ENCODE results near the gene COIL. TPM values are rescaled to one million over a fixed set of nuclear protein-coding genes. Genes with fewer than 3 reads are reported as not detected.
A peak's percentile ranks its signal among the peaks of the same experiment; 100 is the strongest.

The COIL gene
- total and polyA plus RNA-seq, 11 donors: 5.7 to 11.3 (median 7.8) TPM

DNA sequence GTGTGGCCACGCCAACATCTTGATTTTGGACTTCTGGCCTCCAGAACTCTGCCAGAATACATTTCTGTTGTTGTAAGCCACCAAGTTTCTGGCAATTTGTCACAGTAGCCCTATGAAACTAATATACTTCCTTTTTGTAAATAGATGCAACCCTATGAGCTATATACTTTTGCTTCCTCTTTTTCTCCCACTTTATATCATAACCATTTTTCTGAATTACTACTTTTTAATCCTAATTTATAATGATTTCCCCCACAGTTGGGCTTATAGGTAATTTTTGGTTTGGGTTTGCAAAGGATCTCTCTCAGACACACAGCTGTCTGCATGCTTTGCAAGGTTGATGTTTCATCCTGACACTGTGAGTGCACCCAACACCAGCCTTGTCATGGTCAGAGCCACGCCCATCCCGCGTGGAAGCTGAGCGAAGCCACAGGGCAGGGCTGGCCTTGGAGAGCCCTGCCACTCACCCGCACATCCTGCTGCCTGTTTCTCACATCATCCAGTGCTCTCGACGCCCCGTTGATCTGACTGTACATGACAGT lies 52.8 kb downstream of the COIL start:
- Histone ChIP-seq H3K27ac (peak overlapping the region in 2 of 12 donors; percentile 25 to 97), H3K36me3 (peaks cover 0 to 68% (median 54%) of the 10 kb centered on the region in 9 donors), H3K4me1 (peaks cover 0 to 66% (median 27%) of the 10 kb centered on the region in 12 donors), H3K9me3 (no peaks in the 10 kb centered on the region), H3K27me3 (no peaks in the 10 kb centered on the region), H3K4me3 (no peak overlapping the region)
- WGBS, 4 donors: 62 to 73% (median 68%) methylated on average over 9 of the region's 9 CpGs
- ATAC-seq (peak in 3 of 4 donors; percentile 48 to 70 (median 64)), DNase-seq (peak; percentile 36 to 82 (median 69))
- intact Hi-C loops (cut with DNase I): no loop called here
- no peak for TF ChIP-seq POLR2A (IDR thresholded peaks at IDR 0.05)
- TF ChIP-seq, protein P1, sequence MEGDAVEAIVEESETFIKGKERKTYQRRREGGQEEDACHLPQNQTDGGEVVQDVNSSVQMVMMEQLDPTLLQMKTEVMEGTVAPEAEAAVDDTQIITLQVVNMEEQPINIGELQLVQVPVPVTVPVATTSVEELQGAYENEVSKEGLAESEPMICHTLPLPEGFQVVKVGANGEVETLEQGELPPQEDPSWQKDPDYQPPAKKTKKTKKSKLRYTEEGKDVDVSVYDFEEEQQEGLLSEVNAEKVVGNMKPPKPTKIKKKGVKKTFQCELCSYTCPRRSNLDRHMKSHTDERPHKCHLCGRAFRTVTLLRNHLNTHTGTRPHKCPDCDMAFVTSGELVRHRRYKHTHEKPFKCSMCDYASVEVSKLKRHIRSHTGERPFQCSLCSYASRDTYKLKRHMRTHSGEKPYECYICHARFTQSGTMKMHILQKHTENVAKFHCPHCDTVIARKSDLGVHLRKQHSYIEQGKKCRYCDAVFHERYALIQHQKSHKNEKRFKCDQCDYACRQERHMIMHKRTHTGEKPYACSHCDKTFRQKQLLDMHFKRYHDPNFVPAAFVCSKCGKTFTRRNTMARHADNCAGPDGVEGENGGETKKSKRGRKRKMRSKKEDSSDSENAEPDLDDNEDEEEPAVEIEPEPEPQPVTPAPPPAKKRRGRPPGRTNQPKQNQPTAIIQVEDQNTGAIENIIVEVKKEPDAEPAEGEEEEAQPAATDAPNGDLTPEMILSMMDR (IDR thresholded peaks at IDR 0.05): no peak

DNA sequence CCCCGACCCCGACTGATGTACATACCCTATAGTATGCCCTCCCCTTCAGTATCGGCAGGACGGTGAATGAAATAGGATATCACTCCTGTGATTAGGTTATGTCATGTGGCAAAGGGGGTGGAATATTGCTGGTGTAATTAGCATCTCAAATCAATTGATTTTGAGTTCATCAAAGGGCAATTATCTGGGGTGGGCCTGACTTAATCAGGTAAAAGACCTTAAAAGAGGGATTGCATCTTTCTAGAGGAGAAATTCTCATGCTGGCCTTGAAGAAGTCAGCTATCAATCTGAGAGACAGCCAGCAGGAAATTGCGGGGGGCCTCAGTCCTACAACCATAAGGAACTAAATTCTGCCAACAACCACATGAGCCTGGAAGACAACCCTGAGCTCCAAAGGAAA lies 57.3 kb downstream of the COIL start:
- no peak for DNase-seq
- intact Hi-C loops (cut with DNase I): loop anchor here in 1 of 10 donors (5.0 kb wide), 1 partner anchor 39 kb away; no protein-coding TSS in a partner anchor
- H3K36me3 ChIP-seq: peaks cover 0 to 100% (median 98%) of the 10 kb centered on the region in 9 donors

DNA sequence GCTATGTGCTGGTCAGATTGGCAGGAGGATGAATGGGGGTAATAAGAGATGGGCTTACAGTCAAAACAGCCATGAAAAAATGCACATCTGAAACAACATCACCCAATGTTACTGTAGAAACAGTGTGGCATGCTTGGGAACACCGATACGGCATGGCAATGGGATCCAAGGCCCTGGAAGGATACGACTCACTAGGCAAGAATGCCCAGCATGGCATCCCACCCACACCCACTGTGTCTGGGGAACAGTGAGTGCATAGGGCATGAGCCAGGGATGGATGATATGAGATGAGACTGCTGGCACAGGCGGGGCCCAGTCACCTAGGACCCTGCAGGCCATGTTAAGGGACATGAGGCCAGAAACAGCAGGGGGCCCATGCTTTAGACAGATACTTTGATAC lies 58.5 kb downstream of the COIL start:
- Histone ChIP-seq H3K36me3 (peaks cover 0 to 100% (median 98%) of the 10 kb centered on the region in 9 donors), H3K9me3 (no peaks in the 10 kb centered on the region), H3K4me3 (no peak overlapping the region), H3K27ac (no peak overlapping the region), H3K27me3 (no peaks in the 10 kb centered on the region), H3K4me1 (peaks cover 0 to 23% (median 5%) of the 10 kb centered on the region in 12 donors)
- intact Hi-C loops (cut with DNase I): loop anchor here in 1 of 10 donors (5.0 kb wide), 1 partner anchor 40 kb away; no protein-coding TSS in a partner anchor
- 91 to 95% (median 93%) methylated on average over 4 of the region's 4 CpGs for WGBS, 4 donors
- peak in 1 of 4 donors; percentile 27 for ATAC-seq
- DNase-seq: no peak
- no peak for TF ChIP-seq POLR2A (IDR thresholded peaks at IDR 0.05)
- TF ChIP-seq, protein P1 (IDR thresholded peaks at IDR 0.05): no peak

More for the DNA sequence above, 57.3 kb downstream of the COIL start:
- TF ChIP-seq POLR2A (IDR thresholded peaks at IDR 0.05): no peak
- TF ChIP-seq, protein P1 (IDR thresholded peaks at IDR 0.05): no peak
- H3K27ac ChIP-seq: no peak overlapping the region
- H3K4me1 ChIP-seq: peaks cover 0 to 35% (median 9%) of the 10 kb centered on the region in 12 donors
- H3K27me3 ChIP-seq: no peaks in the 10 kb centered on the region
- 80 to 99% (median 98%) methylated on average over 5 of the region's 5 CpGs for WGBS, 4 donors
- ATAC-seq: no peak
- H3K4me3 ChIP-seq: no peak overlapping the region
- no peaks in the 10 kb centered on the region for H3K9me3 ChIP-seq

DNA sequence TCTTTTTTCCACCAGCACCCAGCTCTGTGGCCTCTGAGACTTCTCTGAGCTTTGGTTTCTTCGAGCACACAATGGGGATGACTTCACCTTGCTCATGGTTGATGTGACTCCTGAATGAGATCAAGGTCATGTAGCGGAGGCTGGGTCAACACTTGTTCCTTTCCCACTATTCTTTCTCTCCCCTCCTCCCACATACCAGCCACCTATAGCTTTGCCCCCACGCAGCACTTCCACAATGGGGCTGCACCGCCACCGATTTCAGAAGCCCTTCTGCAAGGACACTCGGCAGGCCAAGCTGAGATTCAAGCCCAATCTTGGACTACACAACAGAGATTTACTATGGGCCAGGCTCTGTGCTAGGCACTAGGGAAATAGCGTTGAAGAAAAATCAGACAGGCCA lies 61.4 kb downstream of the COIL start:
- Histone ChIP-seq H3K27me3 (no peaks in the 10 kb centered on the region), H3K36me3 (peaks cover 3 to 100% (median 96%) of the 10 kb centered on the region in 9 donors), H3K9me3 (no peaks in the 10 kb centered on the region), H3K27ac (no peak overlapping the region), H3K4me1 (peaks cover 0 to 14% (median 5%) of the 10 kb centered on the region in 12 donors), H3K4me3 (no peak overlapping the region)
- 89 to 95% (median 93%) methylated on average over 7 of the region's 7 CpGs for WGBS, 4 donors
- ATAC-seq (no peak), DNase-seq (no peak)
- intact Hi-C loops (cut with DNase I): no loop called here
- no peak for TF ChIP-seq POLR2A (IDR thresholded peaks at IDR 0.05)
- TF ChIP-seq, protein P1 (IDR thresholded peaks at IDR 0.05): no peak

Measured in heart left ventricle (tissue), 16 donors.